Breast epithelium (tissue), 4 donors: ENCODE data around the gene CNTN1. TPM values are rescaled to one million over a fixed set of nuclear protein-coding genes. Genes with fewer than 3 reads are reported as not detected.

Source experiments
- DNase-seq, 2 donors: peaks; one replicate each; pipeline ENCODE4 v3.0.0-alpha.2; 2019; ENCODE audit warnings: low spot score in 2 of 2
- H3K27ac ChIP-seq, 2 donors: fragments of 200-600 bp; sonication (generic) in 1 of 2; one replicate each; pipeline ENCODE4 v1.5.1; 2016 to 2019; ENCODE audit warnings: mild to moderate bottlenecking in 1 of 2
- H3K27me3 ChIP-seq, 2 donors: fragments of 200-600 bp; sonication (generic) in 1 of 2; one replicate each; pipeline versions ENCODE4 v1.5.1 to v1.6.0; 2017 to 2019; ENCODE audit warnings: control low read depth in 1 of 2, mild to moderate bottlenecking in 1 of 2
- H3K36me3 ChIP-seq: fragments of 200-600 bp; one replicate; pipeline ENCODE4 v1.5.1; 2019
- H3K4me1 ChIP-seq, 2 donors: fragments of 200-600 bp; sonication (generic); one replicate each; pipeline ENCODE4 v1.5.1; 2016 to 2019; ENCODE audit warnings: control low read depth in 1 of 2
- H3K4me3 ChIP-seq, 3 donors: fragments of 200-600 bp; sonication (generic); 1 replicate in 2 of 3; 2 replicates in 1 of 3; pipeline ENCODE4 v1.5.1; 2016 to 2019; ENCODE audit warnings: mild to moderate bottlenecking in 3 of 3, moderate library complexity in 2 of 3
- H3K9me3 ChIP-seq, 2 donors: fragments of 200-600 bp; sonication (generic) in 1 of 2; one replicate each; pipeline ENCODE4 v1.5.1; 2016 to 2019; ENCODE audit warnings: control low read depth in 1 of 2
- CTCF ChIP-seq, 3 donors: fragments of 450-650 bp; IDR thresholded peaks; one replicate each; pipeline ENCODE4 v1.5.1; 2016 to 2017; ENCODE audit warnings: antibody characterized with exemption in 3 of 3, mild to moderate bottlenecking in 3 of 3, moderate library complexity in 3 of 3
- POLR2A ChIP-seq: fragments of 450-650 bp; IDR thresholded peaks from one replicate; pipeline ENCODE4 v1.6.1; 2016; ENCODE audit warnings: antibody characterized with exemption, mild to moderate bottlenecking, moderate library complexity
- POLR2AphosphoS5 ChIP-seq, 3 donors: sonication (generic); formaldehyde crosslinking; IDR thresholded peaks; one replicate each; pipeline ENCODE4 v1.6.1; 2017; ENCODE audit warnings: antibody characterized with exemption in 3 of 3
- intact Hi-C: fragments of 100-400 bp; cut with DNase I; formaldehyde crosslinking; loops from one replicate; pipeline ENCODE4 v1.15.1; 2023; ENCODE audit warnings: low total_unique reads
- total RNA-seq, 3 donors: library from RNA; depleted of rRNA; stranded (reverse); fragments of >200 nt; gene quantifications; one replicate each; pipeline ENCODE4 v1.1.0, GENCODE V29; 2016

CNTN1 gene
- total RNA-seq, 3 donors from 2014 or later = 1.1 to 16.4 (median 7.2) TPM

GRCh38 chr12:40832668-40833067 is 140.4 kb downstream of the CNTN1 start:
- intact Hi-C loops = no loop called here
- H3K9me3 ChIP-seq = no peaks in the 10 kb centered on the region

GRCh38 chr12:40833818-40834217 is 141.6 kb downstream of the CNTN1 start:
- Histone ChIP-seq H3K27me3 (no peaks in the 10 kb centered on the region), H3K4me1 (no peaks in the 10 kb centered on the region), H3K36me3 (no peaks in the 10 kb centered on the region), H3K9me3 (no peaks in the 10 kb centered on the region), H3K27ac (no peak overlapping the region), H3K4me3 (no peak overlapping the region)
- TF ChIP-seq POLR2A (no peak), POLR2AphosphoS5 (IDR thresholded peaks at IDR 0.05) (no peak), CTCF (IDR thresholded peaks at IDR 0.05) (no peak)
- DNase-seq = no peak
- intact Hi-C loops = no loop called here

More at GRCh38 chr12:40832668-40833067, 140.4 kb downstream of the CNTN1 start:
- Histone ChIP-seq H3K27me3 (no peaks in the 10 kb centered on the region), H3K4me3 (no peak overlapping the region), H3K36me3 (no peaks in the 10 kb centered on the region), H3K27ac (no peak overlapping the region), H3K4me1 (no peaks in the 10 kb centered on the region)
- TF ChIP-seq CTCF (IDR thresholded peaks at IDR 0.05) (no peak), POLR2AphosphoS5 (IDR thresholded peaks at IDR 0.05) (no peak), POLR2A (no peak)
- DNase-seq = no peak

GRCh38 chr12:40834321-40834720 is 142.1 kb downstream of the CNTN1 start:
- Histone ChIP-seq H3K9me3 (no peaks in the 10 kb centered on the region), H3K4me1 (no peaks in the 10 kb centered on the region), H3K4me3 (no peak overlapping the region), H3K27me3 (no peaks in the 10 kb centered on the region), H3K27ac (no peak overlapping the region), H3K36me3 (no peaks in the 10 kb centered on the region)
- no peak for DNase-seq
- intact Hi-C loops = no loop called here
- TF ChIP-seq POLR2AphosphoS5 (IDR thresholded peaks at IDR 0.05) (no peak), POLR2A (no peak), CTCF (IDR thresholded peaks at IDR 0.05) (no peak)

- intact Hi-C loops = no loop called here
- Histone ChIP-seq H3K36me3 (no peaks in the 10 kb centered on the region), H3K4me3 (no peak overlapping the region), H3K4me1 (no peaks in the 10 kb centered on the region), H3K27ac (no peak overlapping the region), H3K9me3 (peaks cover 0 to 9% of the 10 kb centered on the region in 2 donors), H3K27me3 (no peaks in the 10 kb centered on the region)
- TF ChIP-seq POLR2AphosphoS5 (IDR thresholded peaks at IDR 0.05) = no peak
- DNase-seq = no peak
Observed at GRCh38 chr12:40837891-40838429, 145.7 kb downstream of the CNTN1 start.

- Histone ChIP-seq H3K4me3 (no peak overlapping the region), H3K27me3 (no peaks in the 10 kb centered on the region), H3K4me1 (no peaks in the 10 kb centered on the region), H3K36me3 (no peaks in the 10 kb centered on the region), H3K27ac (no peak overlapping the region), H3K9me3 (peaks cover 0 to 9% of the 10 kb centered on the region in 2 donors)
- no peak for TF ChIP-seq POLR2A
- TF ChIP-seq POLR2AphosphoS5 (IDR thresholded peaks at IDR 0.05) = no peak
- no peak for TF ChIP-seq CTCF (IDR thresholded peaks at IDR 0.05)
- intact Hi-C loops = no loop called here
- no peak for DNase-seq
Observed at GRCh38 chr12:40843495-40843894, 151.3 kb downstream of the CNTN1 start.

- DNase-seq = no peak
- Histone ChIP-seq H3K27ac (no peak overlapping the region), H3K4me1 (no peaks in the 10 kb centered on the region), H3K36me3 (no peaks in the 10 kb centered on the region), H3K9me3 (no peaks in the 10 kb centered on the region), H3K4me3 (no peak overlapping the region), H3K27me3 (no peaks in the 10 kb centered on the region)
- TF ChIP-seq POLR2A (no peak), POLR2AphosphoS5 (IDR thresholded peaks at IDR 0.05) (no peak), CTCF (IDR thresholded peaks at IDR 0.05) (no peak)
- intact Hi-C loops = no loop called here
Observed at GRCh38 chr12:40853221-40853620, 161.0 kb downstream of the CNTN1 start.
